Keratinocyte (primary cell): ENCODE results near the gene XIRP2. TPM values are rescaled to one million over a fixed set of nuclear protein-coding genes. Genes with fewer than 3 reads are reported as not detected.

ENCODE experiments used
- DNase-seq: peaks from one replicate; pipeline ENCODE4 v3.0.0-alpha.2; 2011; ENCODE audit warnings: low read depth, missing footprints, low spot score
- FAIRE-seq: peaks from 2 replicates; lab custom pipeline; 2011; peaks lifted over from hg19 to GRCh38; lab: Jason Lieb, UNC
- H2AFZ ChIP-seq: 2 replicates; pipeline ENCODE4 v1.6.0; 2012; ENCODE audit warnings: low read length, control low read depth, inconsistent platforms; ENCODE audit not compliant: control insufficient read depth
- H3K27ac ChIP-seq: 2 replicates; pipeline ENCODE4 v1.5.1; 2011; ENCODE audit warnings: low read length; ENCODE audit not compliant: control insufficient read depth, insufficient read depth
- H3K27me3 ChIP-seq: 3 replicates; pipeline ENCODE4 v1.6.0; 2011; ENCODE audit warnings: low read length; ENCODE audit not compliant: control insufficient read depth, insufficient read depth; ENCODE audit errors: extremely low read depth
- H3K36me3 ChIP-seq, 2 experiments: 2 replicates in 1 of 2; 3 replicates in 1 of 2; pipeline ENCODE4 v1.5.1; 2011; ENCODE audit warnings: low read length in 2 of 2, mild to moderate bottlenecking in 1 of 2; ENCODE audit not compliant: control insufficient read depth in 2 of 2, insufficient read depth in 2 of 2; ENCODE audit errors: extremely low read depth in 1 of 2
- H3K4me1 ChIP-seq: 3 replicates; pipeline ENCODE4 v1.5.1; 2011; ENCODE audit warnings: low read length; ENCODE audit not compliant: control insufficient read depth, insufficient read depth; ENCODE audit errors: extremely low read depth
- H3K4me2 ChIP-seq: 3 replicates; pipeline ENCODE4 v1.6.0; 2011; ENCODE audit warnings: low read depth, low read length; ENCODE audit not compliant: control insufficient read depth, insufficient read depth; ENCODE audit errors: extremely low read depth
- H3K4me3 ChIP-seq, 3 experiments: fragments of 200-600 bp in 1 of 3; sonication (generic) in 1 of 3; 2 replicates in 2 of 3; 3 replicates in 1 of 3; pipeline ENCODE4 v1.5.1; 2011 to 2016; ENCODE audit warnings: low read length in 3 of 3, mild to moderate bottlenecking in 3 of 3, control low read depth in 2 of 3, inconsistent platforms in 1 of 3, low read depth in 1 of 3, mixed read lengths in 1 of 3, mixed run types in 1 of 3, moderate library complexity in 1 of 3; ENCODE audit not compliant: control insufficient read depth in 2 of 3, insufficient read depth in 2 of 3; ENCODE audit errors: extremely low read depth in 1 of 3
- H3K79me2 ChIP-seq: 2 replicates; pipeline ENCODE4 v1.6.0; 2012; ENCODE audit warnings: low read length; ENCODE audit not compliant: control insufficient read depth, insufficient read depth
- H3K9ac ChIP-seq: 3 replicates; pipeline ENCODE4 v1.6.0; 2011; ENCODE audit warnings: low read length; ENCODE audit not compliant: control insufficient read depth, insufficient read depth; ENCODE audit errors: extremely low read depth
- H3K9me1 ChIP-seq: 3 replicates; pipeline ENCODE4 v1.6.0; 2011; ENCODE audit warnings: low read length; ENCODE audit not compliant: control insufficient read depth, insufficient read depth; ENCODE audit errors: extremely low read depth
- H3K9me3 ChIP-seq: 2 replicates; pipeline ENCODE4 v1.5.1; 2012; ENCODE audit warnings: low read depth, low read length; ENCODE audit not compliant: control insufficient read depth
- H4K20me1 ChIP-seq: 3 replicates; pipeline ENCODE4 v1.6.0; 2011; ENCODE audit warnings: low read length; ENCODE audit not compliant: control insufficient read depth, insufficient read depth; ENCODE audit errors: extremely low read depth
- CTCF ChIP-seq, 3 experiments: IDR thresholded peaks in 1 of 3; conservative IDR thresholded peaks in 1 of 3; optimal IDR thresholded peaks in 1 of 3; 2 replicates in 2 of 3; 3 replicates in 1 of 3; pipeline versions ENCODE3 to v1.5.1; 2011; ENCODE audit warnings: low read length in 3 of 3, mild to moderate bottlenecking in 3 of 3, moderate library complexity in 2 of 3, control low read depth in 1 of 3, inconsistent platforms in 1 of 3; ENCODE audit not compliant: insufficient read depth in 2 of 3; ENCODE audit errors: extremely low read depth in 1 of 3
- EZH2 ChIP-seq: IDR thresholded peaks from one replicate; pipeline ENCODE4 v1.6.1; 2012; ENCODE audit warnings: inconsistent platforms, mild to moderate bottlenecking, low read length, moderate library complexity
- dilution Hi-C: fragments of 300-500 bp; cut with MboI; formaldehyde crosslinking; loops from one replicate; pipeline ENCODE4 v1.7.0; 2020; ENCODE audit warnings: low sequenced_read_pairs; ENCODE audit not compliant: extremely low pct_ligation_motif_present
- polyA plus RNA-seq, 5 experiments: library from polyadenylated mRNA; depleted of rRNA in 3 of 5; stranded (reverse) in 3 of 5; stranded (forward) in 1 of 5; unstranded in 1 of 5; fragments of >200 nt; gene quantifications; 1 replicate in 1 of 5; 2 replicates in 3 of 5; 3 replicates in 1 of 5; pipeline versions ENCODE4 v1.2.1 to v1.2.3, GENCODE V29; 2011 to 2012; ENCODE audit warnings: missing spikeins in 2 of 5, low read depth in 1 of 5, low replicate concordance in 1 of 5

The XIRP2 gene
- polyA plus RNA-seq, 1 donor (not counting 4 experiments of a cell fraction or from before 2014, with no cell fraction given), result 0.01 TPM

GRCh38 chr2:167126165-167126564 is 237.9 kb downstream of the XIRP2 start:
- Histone ChIP-seq H3K79me2 (no peaks in the 10 kb centered on the region), H3K27ac (no peak overlapping the region), H3K4me1 (no peaks in the 10 kb centered on the region), H3K9me1 (no peaks in the 10 kb centered on the region), H3K36me3 (no peaks in the 10 kb centered on the region), H2AFZ (no peak overlapping the region), H3K4me3 (no peak overlapping the region), H3K9ac (no peak overlapping the region), H4K20me1 (no peaks in the 10 kb centered on the region), H3K9me3 (no peaks in the 10 kb centered on the region), H3K27me3 (no peaks in the 10 kb centered on the region), H3K4me2 (no peak overlapping the region)
- TF ChIP-seq CTCF (optimal IDR thresholded peaks at IDR 0.05 in 1 of 3, IDR thresholded peaks at IDR 0.05 in 1 of 3, conservative IDR thresholded peaks at IDR 0.05 in 1 of 3; ENCODE audit: extremely low read depth in 1 of 3, insufficient read depth in 2 of 3, low read length in 3 of 3) (no peak), EZH2 (no peak)
- no peak for DNase-seq
- FAIRE-seq, result no peak
- dilution Hi-C loops, result no loop called here

GRCh38 chr2:167127135-167127534 is 238.9 kb downstream of the XIRP2 start:
- H2AFZ ChIP-seq, result no peak overlapping the region

More at GRCh38 chr2:167127135-167127534, 238.9 kb downstream of the XIRP2 start:
- H3K9ac ChIP-seq, result no peak overlapping the region
- no peak for DNase-seq
- no peaks in the 10 kb centered on the region for H4K20me1 ChIP-seq
- H3K9me3 ChIP-seq, result no peaks in the 10 kb centered on the region
- no peaks in the 10 kb centered on the region for H3K79me2 ChIP-seq
- dilution Hi-C loops, result no loop called here
- no peak overlapping the region for H3K4me2 ChIP-seq
- TF ChIP-seq EZH2, result no peak
- peak; percentile 22 to 54 (median 33) for TF ChIP-seq CTCF (optimal IDR thresholded peaks at IDR 0.05 in 1 of 3, IDR thresholded peaks at IDR 0.05 in 1 of 3, conservative IDR thresholded peaks at IDR 0.05 in 1 of 3; ENCODE audit: extremely low read depth in 1 of 3, insufficient read depth in 2 of 3, low read length in 3 of 3)
- H3K27ac ChIP-seq, result no peak overlapping the region
- no peaks in the 10 kb centered on the region for H3K27me3 ChIP-seq
- H3K9me1 ChIP-seq, result no peaks in the 10 kb centered on the region
- no peaks in the 10 kb centered on the region for H3K4me1 ChIP-seq
- peak; percentile 93 for FAIRE-seq
- H3K36me3 ChIP-seq, result no peaks in the 10 kb centered on the region
- no peak overlapping the region for H3K4me3 ChIP-seq
